ENCODE data around the gene UBE4A. TPM values are rescaled to one million over a fixed set of nuclear protein-coding genes. Genes with fewer than 3 reads are reported as not detected.

The UBE4A gene
- total RNA-seq, 2 experiments from 2014 or later: 40.2 to 40.5 TPM

DNA sequence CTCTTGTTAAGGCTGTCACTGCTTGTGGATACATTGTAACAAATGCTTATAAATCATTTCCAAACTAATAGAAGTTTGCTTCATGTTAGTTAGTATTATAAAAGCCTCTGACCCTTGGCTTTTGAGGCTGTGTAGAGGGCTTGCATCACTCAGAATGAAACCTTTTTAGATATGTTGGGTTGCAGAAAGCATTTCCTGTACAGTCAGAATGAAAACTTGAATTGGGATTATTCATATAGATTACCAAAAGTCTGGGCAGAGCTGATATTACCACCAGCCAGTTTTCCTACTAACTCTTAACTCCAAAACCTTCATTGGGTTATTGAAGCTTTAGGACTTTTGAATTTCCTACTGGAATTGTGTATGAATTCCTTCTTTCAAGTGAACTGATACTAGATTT, 88.9 kb downstream of the UBE4A start:
- no peak for TF ChIP-seq CTCF (IDR thresholded peaks at IDR 0.05)
- Mint-ChIP-seq H3K4me3 (no peak overlapping the region), H3K4me1 (ENCODE audit: low read depth) (peaks cover 72% of the 10 kb centered on the region), H3K9me3 (no peaks in the 10 kb centered on the region), H3K27me3 (no peaks in the 10 kb centered on the region), H3K27ac (peak overlapping the region; percentile 59), H3K36me3 (ENCODE audit: low read depth) (peaks cover 47% of the 10 kb centered on the region)
- ATAC-seq (peak; percentile 78), DNase-seq (peak; percentile 40)
- CTCF ChIA-PET: interaction anchor here (0.9 to 1.7 kb wide), 9 partner anchors 10 to 250 kb away, joined by 3 to 5 read pairs (median 3); no protein-coding TSS in a partner anchor
- POLR2A ChIA-PET: interaction anchor here (0.7 to 1.8 kb wide), 4 partner anchors 13 to 412 kb away, joined by 3 to 13 read pairs (median 4); partner anchors contain the start of gene KMT2A
- intact Hi-C loops (cut with micrococcal nuclease): loop anchor here (10.0 kb wide), 1 partner anchor 117 kb away; the partner anchor contains the start of gene IFT46

Other genes starting within 250 kb of the UBE4A start
- gene SCN4B, start 206.8 kb upstream of the UBE4A start, total RNA-seq: 1 to 10 TPM in 1 of 2 experiments, under 1 TPM in 1; 0.72 to 1.1 TPM
- gene SCN2B, start 183.0 kb upstream of the UBE4A start, total RNA-seq: not detected
- gene JAML, start 134.6 kb upstream of the UBE4A start, total RNA-seq: 100 to 1,000 TPM; 236 to 251 TPM
- 10 to 100 TPM; 51.1 to 51.7 TPM for gene MPZL3, start 107.2 kb upstream of the UBE4A start, total RNA-seq
- gene MPZL2, start 95.3 kb upstream of the UBE4A start, total RNA-seq: 10 to 100 TPM; 26.2 to 31.0 TPM
- 100 to 1,000 TPM; 372 to 387 TPM for gene CD3E, start 54.9 kb upstream of the UBE4A start, total RNA-seq
- gene CD3D, start 16.9 kb upstream of the UBE4A start, total RNA-seq: 100 to 1,000 TPM; 316 to 325 TPM
- 100 to 1,000 TPM; 116 to 118 TPM for gene CD3G, start 15.3 kb upstream of the UBE4A start, total RNA-seq
- 100 to 1,000 TPM; 237 to 249 TPM for gene ATP5MG, start 42.0 kb downstream of the UBE4A start, total RNA-seq
- gene KMT2A, start 76.9 kb downstream of the UBE4A start, total RNA-seq: 10 to 100 TPM; 68.8 to 75.0 TPM
- gene TTC36, start 167.9 kb downstream of the UBE4A start, total RNA-seq: under 1 TPM; 0.36 to 0.43 TPM
- gene TMEM25, start 171.6 kb downstream of the UBE4A start, total RNA-seq: 10 to 100 TPM in 1 of 2 experiments, 1 to 10 TPM in 1; 9.8 to 15.0 TPM
- gene IFT46, start 206.3 kb downstream of the UBE4A start, total RNA-seq: 10 to 100 TPM; 14.9 to 16.0 TPM
- gene ARCN1, start 212.8 kb downstream of the UBE4A start, total RNA-seq: 100 to 1,000 TPM; 134 to 135 TPM
- gene PHLDB1, start 248.0 kb downstream of the UBE4A start, total RNA-seq: 1 to 10 TPM; 3.0 to 5.1 TPM